Gastroesophageal sphincter (tissue), 3 donors: ENCODE data around the gene VPS13C.

ENCODE experiments used
- CTCF ChIP-seq, 4 experiments: fragments of 200-600 bp in 2 of 4; fragments of 450-650 bp in 2 of 4; sonication (generic) in 1 of 4; IDR thresholded peaks; one replicate each; pipeline ENCODE4 v1.5.1; 2017 to 2019; ENCODE audit warnings: antibody characterized with exemption in 4 of 4, mild to moderate bottlenecking in 2 of 4, moderate library complexity in 2 of 4
- POLR2AphosphoS5 ChIP-seq: sonication (generic); formaldehyde crosslinking; IDR thresholded peaks from one replicate; pipeline ENCODE4 v1.6.1; 2017; ENCODE audit warnings: antibody characterized with exemption

GRCh38 chr15:62027263-62027565, 33.0 kb downstream of the VPS13C start:
- TF ChIP-seq POLR2AphosphoS5 (no peak), CTCF (IDR thresholded peaks at IDR 0.05) (no peak)
